Stimulated activated effector memory CD8-positive, alpha-beta T cell treated with anti-CD3 and anti-CD28 coated beads, Interleukin-12 subunit alpha, Interleukin-12 subunit beta, amount 100 ng/mL, for 72 hours (primary cell): ENCODE data around the gene CNNM1.

Experiments used
- ATAC-seq: fragments of 150-1000 bp; cut with Tn5 transposase; 2 replicates; pipeline ENCODE4 v1.10.0; 2021
- DNase-seq, 2 donors: peaks; one replicate each; pipeline ENCODE4 v3.0.0; 2021 to 2022; ENCODE audit warnings: low spot score in 2 of 2
- H3K27ac Mint-ChIP-seq: one replicate; pipeline ENCODE4 v1.8.0; 2022; ENCODE audit warnings: mild to moderate bottlenecking, mixed read lengths
- H3K36me3 Mint-ChIP-seq: one replicate; pipeline ENCODE4 v1.8.0; 2022; ENCODE audit warnings: mild to moderate bottlenecking, mixed read lengths
- H3K4me1 Mint-ChIP-seq: one replicate; pipeline ENCODE4 v1.8.0; 2022; ENCODE audit warnings: mixed read lengths
- H3K4me3 Mint-ChIP-seq: one replicate; pipeline ENCODE4 v1.8.0; 2022; ENCODE audit warnings: mild to moderate bottlenecking, mixed read lengths
- H3K9me3 Mint-ChIP-seq: one replicate; pipeline ENCODE4 v1.8.0; 2022; ENCODE audit warnings: mixed read lengths

The CNNM1 gene

DNA sequence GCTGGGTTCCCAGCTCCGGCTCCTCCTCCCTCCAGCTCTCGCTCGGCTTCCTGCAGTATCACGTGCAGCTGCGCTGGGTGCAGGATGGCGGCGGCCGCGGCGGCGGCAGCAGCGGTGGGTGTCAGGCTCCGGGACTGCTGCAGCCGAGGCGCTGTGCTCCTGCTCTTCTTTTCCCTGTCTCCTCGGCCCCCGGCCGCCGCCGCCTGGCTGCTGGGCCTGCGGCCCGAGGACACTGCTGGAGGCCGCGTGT is at the start of gene CNNM1:
Gene CNNM1 (plus strand): TSS at position 53 of the 250 bp plus-strand sequence. CDS start 32 bp downstream, at position 85.
- Mint-ChIP-seq H3K4me3 (peak within 1 kb of the TSS; percentile 9), H3K4me1 (peaks cover 10% of the 10 kb centered on the region), H3K36me3 (no peaks in the 10 kb centered on the region), H3K27ac (no peak within 1 kb of the TSS), H3K9me3 (no peaks in the 10 kb centered on the region)
- peak; percentile 48 for ATAC-seq
- DNase-seq = no peak

DNA sequence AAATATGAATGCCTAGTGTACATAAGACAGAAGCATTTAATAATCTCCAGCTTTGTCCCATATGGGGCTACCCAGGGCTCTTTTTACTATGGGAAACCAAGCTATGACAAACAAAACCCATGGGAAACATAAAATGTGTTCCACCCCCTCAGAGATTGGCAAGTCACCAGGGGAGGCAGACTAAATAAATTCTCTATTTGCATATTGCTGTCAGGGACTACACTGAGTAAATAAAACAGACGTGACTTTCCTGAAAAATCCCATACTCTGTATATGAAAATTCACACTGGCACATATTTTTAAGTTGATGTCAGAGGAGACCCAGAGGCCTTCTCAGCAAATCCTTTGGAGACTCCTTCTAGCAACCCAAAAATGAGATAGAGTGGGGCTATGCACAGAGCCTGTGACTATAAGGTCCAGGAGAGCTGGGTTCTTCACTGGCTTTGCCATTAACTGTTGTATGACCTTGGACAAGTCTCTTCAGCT is 49.5 kb upstream of the CNNM1 start:
- Mint-ChIP-seq H3K27ac (no peak overlapping the region), H3K4me1 (no peaks in the 10 kb centered on the region), H3K4me3 (no peak overlapping the region), H3K36me3 (no peaks in the 10 kb centered on the region), H3K9me3 (no peaks in the 10 kb centered on the region)
- ATAC-seq (no peak), DNase-seq (no peak)

DNA sequence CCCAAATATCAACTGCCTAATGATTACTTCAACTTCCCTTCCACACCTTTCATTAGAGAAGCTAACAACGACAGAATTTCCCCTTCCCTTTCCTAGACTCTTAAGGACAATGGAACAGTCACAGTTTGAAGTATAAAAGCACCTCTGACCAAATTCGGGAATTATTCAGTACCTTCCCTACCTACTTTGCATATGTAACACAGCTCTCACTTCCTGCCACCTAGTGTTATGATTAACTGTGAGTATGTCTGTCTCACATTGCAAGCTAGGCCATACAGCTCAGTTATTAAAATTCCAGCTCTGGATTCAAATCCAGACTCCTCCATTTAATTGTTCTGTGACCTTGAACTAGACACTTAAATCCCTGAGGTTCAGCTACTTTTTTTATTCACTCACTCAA is 48.7 kb upstream of the CNNM1 start:
- Mint-ChIP-seq H3K9me3 (peaks cover 2% of the 10 kb centered on the region), H3K27ac (no peak overlapping the region), H3K36me3 (no peaks in the 10 kb centered on the region), H3K4me1 (no peaks in the 10 kb centered on the region), H3K4me3 (no peak overlapping the region)
- DNase-seq (no peak), ATAC-seq (no peak)

GRCh38 chr10:99285881-99286280 is 43.3 kb upstream of the CNNM1 start:
- H3K36me3 Mint-ChIP-seq = no peaks in the 10 kb centered on the region
- no peak overlapping the region for H3K4me3 Mint-ChIP-seq
- DNase-seq (no peak), ATAC-seq (no peak)
- H3K27ac Mint-ChIP-seq = no peak overlapping the region
- no peaks in the 10 kb centered on the region for H3K4me1 Mint-ChIP-seq
- peaks cover 2% of the 10 kb centered on the region for H3K9me3 Mint-ChIP-seq

DNA sequence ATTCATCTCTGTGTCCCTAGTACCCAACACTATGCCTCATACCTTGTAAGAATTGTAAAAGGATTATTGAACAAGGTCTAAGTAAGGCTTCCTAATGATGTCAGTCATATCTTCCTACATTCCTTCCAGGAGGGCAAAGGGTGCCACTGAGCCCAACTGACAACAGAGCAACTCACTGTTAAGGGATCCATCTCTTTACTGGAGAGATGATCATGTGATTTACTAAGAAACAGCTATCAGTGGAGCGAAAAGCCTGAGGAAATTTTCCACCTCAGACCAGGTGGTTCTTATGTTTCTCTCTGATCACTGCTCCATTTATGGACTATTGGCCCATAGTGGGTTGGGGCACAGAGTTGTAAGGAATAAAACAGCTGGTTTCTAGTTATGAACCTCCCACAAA is 38.9 kb upstream of the CNNM1 start:
- no peak for ATAC-seq
- H3K4me3 Mint-ChIP-seq = no peak overlapping the region
- H3K9me3 Mint-ChIP-seq = no peaks in the 10 kb centered on the region
- no peaks in the 10 kb centered on the region for H3K36me3 Mint-ChIP-seq
- H3K27ac Mint-ChIP-seq = no peak overlapping the region
- no peaks in the 10 kb centered on the region for H3K4me1 Mint-ChIP-seq
- no peak for DNase-seq

DNA sequence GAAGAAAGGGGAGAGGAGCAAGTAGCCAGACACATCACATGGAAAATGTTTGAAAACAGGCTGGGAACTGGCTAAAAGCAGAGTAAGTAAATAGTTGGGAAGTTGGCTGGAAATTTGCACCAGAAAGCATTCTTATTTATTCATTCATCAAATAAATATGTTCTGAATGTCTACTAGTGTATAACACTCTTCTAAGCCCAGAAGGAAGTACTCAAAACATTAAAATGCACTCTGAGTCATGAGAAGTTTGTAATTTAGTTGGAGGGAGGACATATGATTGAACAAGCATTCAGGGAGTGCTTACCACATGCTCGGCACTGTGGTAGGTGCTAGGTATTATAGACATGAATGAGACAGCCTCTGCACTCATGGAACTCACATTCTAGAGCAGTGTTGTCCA is 37.0 kb upstream of the CNNM1 start:
- no peak for ATAC-seq
- Mint-ChIP-seq H3K4me3 (no peak overlapping the region), H3K9me3 (no peaks in the 10 kb centered on the region), H3K4me1 (no peaks in the 10 kb centered on the region), H3K27ac (no peak overlapping the region), H3K36me3 (no peaks in the 10 kb centered on the region)
- no peak for DNase-seq

GRCh38 chr10:99296605-99297004 is 32.6 kb upstream of the CNNM1 start:
- H3K36me3 Mint-ChIP-seq = no peaks in the 10 kb centered on the region
- no peak overlapping the region for H3K4me3 Mint-ChIP-seq
- no peak overlapping the region for H3K27ac Mint-ChIP-seq
- H3K9me3 Mint-ChIP-seq = no peaks in the 10 kb centered on the region
- no peaks in the 10 kb centered on the region for H3K4me1 Mint-ChIP-seq
- peak; percentile 15 for ATAC-seq
- no peak for DNase-seq

DNA sequence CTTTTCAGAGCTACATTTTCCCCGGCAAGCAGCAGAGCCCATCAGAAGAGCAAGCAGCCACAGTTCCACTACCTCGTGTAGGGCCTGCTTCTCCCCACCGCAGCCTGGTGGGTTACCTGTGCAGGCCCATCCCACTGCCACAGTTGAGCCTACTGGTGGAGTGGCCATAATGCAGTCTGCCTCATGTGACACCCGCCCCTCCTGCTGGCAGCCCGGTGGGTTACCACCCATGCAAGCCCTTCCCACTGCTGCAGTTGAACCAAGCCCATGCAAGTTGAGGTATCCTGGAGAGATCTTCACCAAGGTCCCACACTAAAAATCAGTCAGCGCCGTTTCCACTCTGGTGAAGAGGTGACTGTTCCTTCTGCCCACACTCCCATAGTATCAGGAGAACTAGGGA is 32.1 kb upstream of the CNNM1 start:
- peak; percentile 53 for ATAC-seq
- H3K4me1 Mint-ChIP-seq = no peaks in the 10 kb centered on the region

GRCh38 chr10:99303899-99304861 is 25.0 kb upstream of the CNNM1 start:
- no peak overlapping the region for H3K27ac Mint-ChIP-seq
- no peak for ATAC-seq
- H3K36me3 Mint-ChIP-seq = no peaks in the 10 kb centered on the region
- no peak overlapping the region for H3K4me3 Mint-ChIP-seq
- no peak for DNase-seq
- no peaks in the 10 kb centered on the region for H3K4me1 Mint-ChIP-seq
- H3K9me3 Mint-ChIP-seq = peaks cover 4% of the 10 kb centered on the region

More for the DNA sequence above, 32.1 kb upstream of the CNNM1 start:
- Mint-ChIP-seq H3K9me3 (no peaks in the 10 kb centered on the region), H3K27ac (no peak overlapping the region), H3K36me3 (no peaks in the 10 kb centered on the region), H3K4me3 (no peak overlapping the region)
- no peak for DNase-seq

- Mint-ChIP-seq H3K27ac (no peak overlapping the region), H3K4me3 (no peak overlapping the region), H3K36me3 (no peaks in the 10 kb centered on the region), H3K9me3 (peaks cover 6% of the 10 kb centered on the region), H3K4me1 (no peaks in the 10 kb centered on the region)
- ATAC-seq (no peak), DNase-seq (no peak)
Measured at GRCh38 chr10:99304862-99305229, 24.3 kb upstream of the CNNM1 start.

GRCh38 chr10:99312501-99312900 is 16.7 kb upstream of the CNNM1 start:
- peaks cover 7% of the 10 kb centered on the region for H3K9me3 Mint-ChIP-seq
- no peaks in the 10 kb centered on the region for H3K4me1 Mint-ChIP-seq
- no peak overlapping the region for H3K27ac Mint-ChIP-seq
- DNase-seq (no peak), ATAC-seq (no peak)
- H3K4me3 Mint-ChIP-seq = no peak overlapping the region
- H3K36me3 Mint-ChIP-seq = no peaks in the 10 kb centered on the region

- ATAC-seq (no peak), DNase-seq (no peak)
- no peak overlapping the region for H3K27ac Mint-ChIP-seq
- H3K36me3 Mint-ChIP-seq = no peaks in the 10 kb centered on the region
- H3K4me1 Mint-ChIP-seq = no peaks in the 10 kb centered on the region
- no peak overlapping the region for H3K4me3 Mint-ChIP-seq
- no peaks in the 10 kb centered on the region for H3K9me3 Mint-ChIP-seq
Measured at GRCh38 chr10:99315853-99316252, 13.3 kb upstream of the CNNM1 start.

DNA sequence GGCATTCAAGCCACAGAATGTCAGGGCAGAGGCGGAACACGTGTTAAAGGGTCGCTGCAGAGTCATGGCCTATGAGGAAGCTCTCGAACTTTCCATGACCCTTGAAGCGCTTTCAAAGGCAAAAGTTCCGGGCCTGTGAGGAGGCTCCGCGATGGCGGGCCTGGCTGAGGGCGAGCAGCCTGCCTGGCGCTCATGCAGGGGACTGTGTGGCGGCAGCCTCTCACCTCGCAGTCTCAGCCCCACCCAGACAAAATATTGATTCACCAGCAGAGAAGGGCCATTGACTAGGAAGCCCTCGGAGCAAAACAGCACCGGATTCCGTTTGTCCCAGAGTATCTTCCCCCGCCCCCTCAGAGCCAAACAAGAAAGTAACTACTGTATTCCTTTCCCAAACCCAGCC is 12.8 kb upstream of the CNNM1 start:
- no peaks in the 10 kb centered on the region for H3K36me3 Mint-ChIP-seq
- no peaks in the 10 kb centered on the region for H3K9me3 Mint-ChIP-seq
- ATAC-seq (no peak), DNase-seq (no peak)
- no peak overlapping the region for H3K27ac Mint-ChIP-seq
- H3K4me3 Mint-ChIP-seq = no peak overlapping the region
- no peaks in the 10 kb centered on the region for H3K4me1 Mint-ChIP-seq

DNA sequence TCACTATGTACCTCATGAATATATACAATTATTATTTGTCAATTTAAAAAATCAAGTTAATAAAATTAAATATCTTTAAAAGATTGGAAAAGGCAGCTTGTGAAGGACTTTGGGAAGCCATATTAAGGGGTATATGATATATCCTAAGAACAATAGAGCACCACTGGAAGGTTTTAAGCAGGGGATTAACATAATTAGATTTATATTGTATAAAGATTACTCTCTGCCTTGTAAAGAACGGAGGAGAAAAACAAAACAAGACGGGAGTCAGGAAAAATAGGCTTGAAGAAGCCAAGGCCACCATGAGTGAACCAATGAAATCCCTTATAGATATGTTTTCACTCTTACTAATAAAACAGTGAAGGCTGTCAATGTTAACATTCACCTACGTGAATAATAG is 11.1 kb upstream of the CNNM1 start:
- no peaks in the 10 kb centered on the region for H3K36me3 Mint-ChIP-seq
- H3K9me3 Mint-ChIP-seq = no peaks in the 10 kb centered on the region
- no peaks in the 10 kb centered on the region for H3K4me1 Mint-ChIP-seq
- no peak overlapping the region for H3K27ac Mint-ChIP-seq
- ATAC-seq = no peak
- H3K4me3 Mint-ChIP-seq = no peak overlapping the region
- no peak for DNase-seq

GRCh38 chr10:99318475-99318874 is 10.7 kb upstream of the CNNM1 start:
- H3K9me3 Mint-ChIP-seq = no peaks in the 10 kb centered on the region

DNA sequence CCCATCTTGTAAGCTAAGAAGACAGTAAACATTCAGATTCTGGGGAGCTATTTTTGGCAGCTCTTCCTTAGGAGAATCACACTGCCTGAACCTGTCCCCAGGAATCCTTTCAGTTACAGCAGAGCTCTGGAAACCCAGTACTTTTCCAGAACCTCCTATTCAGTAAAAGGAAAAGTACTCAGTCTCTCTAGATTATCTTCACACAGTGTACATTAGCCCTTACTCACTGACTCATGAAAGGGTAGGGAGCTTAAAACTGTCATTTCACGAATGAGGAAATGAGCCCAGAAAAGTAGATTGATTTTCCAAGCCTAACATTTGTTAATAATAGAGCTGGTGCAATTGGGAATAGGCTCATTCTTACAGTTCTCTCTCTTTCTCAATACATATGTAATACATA is 3.9 kb upstream of the CNNM1 start:
- H3K27ac Mint-ChIP-seq = no peak overlapping the region
- H3K36me3 Mint-ChIP-seq = no peaks in the 10 kb centered on the region
- peaks cover under 1% of the 10 kb centered on the region for H3K4me1 Mint-ChIP-seq
- no peaks in the 10 kb centered on the region for H3K9me3 Mint-ChIP-seq
- H3K4me3 Mint-ChIP-seq = no peak overlapping the region
- DNase-seq (no peak), ATAC-seq (no peak)

More at GRCh38 chr10:99318475-99318874, 10.7 kb upstream of the CNNM1 start:
- DNase-seq (no peak), ATAC-seq (no peak)
- Mint-ChIP-seq H3K4me1 (no peaks in the 10 kb centered on the region), H3K36me3 (no peaks in the 10 kb centered on the region), H3K4me3 (no peak overlapping the region), H3K27ac (no peak overlapping the region)
